ENCODE results near the gene MRPS34. TPM values are rescaled to one million over a fixed set of nuclear protein-coding genes. Genes with fewer than 3 reads are reported as not detected.

MRPS34 gene
- total RNA-seq (10 to 100 TPM; 42.4 to 46.7 TPM), polyA plus RNA-seq (100 to 1,000 TPM in 1 of 2 donors, 10 to 100 TPM in 1; 70.7 to 100 TPM)

DNA sequence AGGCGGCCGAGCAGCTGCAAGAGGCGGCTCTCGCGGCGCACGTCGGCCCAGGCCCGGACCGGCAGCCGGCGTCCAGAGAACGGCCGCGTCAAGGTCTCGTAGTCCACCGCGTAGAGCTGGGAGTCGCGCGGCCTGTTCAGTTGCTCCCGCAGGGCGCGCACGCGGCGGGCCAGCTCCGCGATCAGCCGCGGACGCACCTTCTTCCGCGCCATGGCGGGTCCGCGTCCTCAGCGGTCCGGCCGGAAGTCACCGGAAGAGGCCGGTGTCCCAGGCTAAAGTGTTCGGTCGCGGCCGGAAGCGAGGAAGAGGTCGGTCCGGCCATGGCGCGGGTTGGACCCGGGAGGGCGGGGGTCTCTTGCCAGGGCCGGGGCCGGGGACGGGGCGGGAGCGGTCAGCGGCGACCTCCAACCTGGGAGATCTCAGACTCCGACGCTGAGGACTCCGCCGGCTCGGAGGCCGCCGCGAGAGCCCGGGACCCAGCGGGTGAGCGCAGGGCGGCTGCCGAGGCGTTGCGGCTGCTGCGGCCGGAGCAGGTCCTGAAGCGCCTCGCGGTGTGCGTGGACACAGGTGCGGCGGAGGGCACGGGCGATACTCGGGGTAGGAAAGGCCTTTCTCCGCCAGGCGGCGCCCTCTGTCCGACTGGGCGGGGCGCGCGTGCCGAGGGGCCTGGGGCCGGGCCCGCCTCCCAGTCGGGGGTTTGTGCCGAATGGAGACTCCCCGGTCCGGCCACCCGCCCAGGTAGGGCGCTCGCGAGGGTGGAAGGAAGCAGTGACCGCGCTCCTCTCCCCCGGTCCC lies at the start of gene MRPS34:
MRPS34 (minus strand) TSS at position 227 of the 795 bp plus-strand sequence; CDS start at position 212, 15 bp downstream.
- Histone ChIP-seq H3K4me1 (ENCODE audit: control insufficient read depth in 4 of 4, insufficient read depth in 4 of 4, low read length in 3 of 4) (peaks cover 10 to 50% (median 29%) of the 10 kb centered on the region in 4 donors), H3K4me3 (ENCODE audit: low read depth in 1 of 3, low read length in 3 of 3) (peak within 1 kb of the TSS; percentile 73 to 93 (median 78)), H3K9ac (ENCODE audit: low read depth in 1 of 2, low read length in 2 of 2) (peak within 1 kb of the TSS; percentile 21 to 89), H3K9me3 (ENCODE audit: control insufficient read depth in 4 of 4, low read length in 3 of 4) (no peaks in the 10 kb centered on the region), H3K27ac (ENCODE audit: low read depth in 1 of 2, low read length in 2 of 2) (peak within 1 kb of the TSS; percentile 83 to 94), H3K36me3 (ENCODE audit: control insufficient read depth in 4 of 4, insufficient read depth in 3 of 4, low read depth in 1 of 4, low read length in 3 of 4) (peaks cover 0 to 20% (median 9%) of the 10 kb centered on the region in 4 donors), H3K27me3 (ENCODE audit: control insufficient read depth in 4 of 4, insufficient read depth in 4 of 4, low read length in 3 of 4) (no peaks in the 10 kb centered on the region)
- TF ChIP-seq, protein P1, sequence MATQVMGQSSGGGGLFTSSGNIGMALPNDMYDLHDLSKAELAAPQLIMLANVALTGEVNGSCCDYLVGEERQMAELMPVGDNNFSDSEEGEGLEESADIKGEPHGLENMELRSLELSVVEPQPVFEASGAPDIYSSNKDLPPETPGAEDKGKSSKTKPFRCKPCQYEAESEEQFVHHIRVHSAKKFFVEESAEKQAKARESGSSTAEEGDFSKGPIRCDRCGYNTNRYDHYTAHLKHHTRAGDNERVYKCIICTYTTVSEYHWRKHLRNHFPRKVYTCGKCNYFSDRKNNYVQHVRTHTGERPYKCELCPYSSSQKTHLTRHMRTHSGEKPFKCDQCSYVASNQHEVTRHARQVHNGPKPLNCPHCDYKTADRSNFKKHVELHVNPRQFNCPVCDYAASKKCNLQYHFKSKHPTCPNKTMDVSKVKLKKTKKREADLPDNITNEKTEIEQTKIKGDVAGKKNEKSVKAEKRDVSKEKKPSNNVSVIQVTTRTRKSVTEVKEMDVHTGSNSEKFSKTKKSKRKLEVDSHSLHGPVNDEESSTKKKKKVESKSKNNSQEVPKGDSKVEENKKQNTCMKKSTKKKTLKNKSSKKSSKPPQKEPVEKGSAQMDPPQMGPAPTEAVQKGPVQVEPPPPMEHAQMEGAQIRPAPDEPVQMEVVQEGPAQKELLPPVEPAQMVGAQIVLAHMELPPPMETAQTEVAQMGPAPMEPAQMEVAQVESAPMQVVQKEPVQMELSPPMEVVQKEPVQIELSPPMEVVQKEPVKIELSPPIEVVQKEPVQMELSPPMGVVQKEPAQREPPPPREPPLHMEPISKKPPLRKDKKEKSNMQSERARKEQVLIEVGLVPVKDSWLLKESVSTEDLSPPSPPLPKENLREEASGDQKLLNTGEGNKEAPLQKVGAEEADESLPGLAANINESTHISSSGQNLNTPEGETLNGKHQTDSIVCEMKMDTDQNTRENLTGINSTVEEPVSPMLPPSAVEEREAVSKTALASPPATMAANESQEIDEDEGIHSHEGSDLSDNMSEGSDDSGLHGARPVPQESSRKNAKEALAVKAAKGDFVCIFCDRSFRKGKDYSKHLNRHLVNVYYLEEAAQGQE (IDR thresholded peaks at IDR 0.05), result no peak
- TF ChIP-seq HNF4A (conservative IDR thresholded peaks at IDR 0.05), result no peak
- no peak for TF ChIP-seq HNF4G (IDR thresholded peaks at IDR 0.05)
- peak; percentile 89 to 95 for TF ChIP-seq GABPA (IDR thresholded peaks at IDR 0.05 in 1 of 2, conservative IDR thresholded peaks at IDR 0.05 in 1 of 2)
- peak; percentile 29 to 64 for TF ChIP-seq RAD21 (IDR thresholded peaks at IDR 0.05)
- TF ChIP-seq FOXA2 (IDR thresholded peaks at IDR 0.05), result no peak
- TF ChIP-seq FOXA1 (IDR thresholded peaks at IDR 0.05), result no peak
- no peak for TF ChIP-seq NR2F2 (IDR thresholded peaks at IDR 0.05)
- no peak for TF ChIP-seq RXRA (IDR thresholded peaks at IDR 0.05)
- peak; percentile 84 for TF ChIP-seq YY1 (IDR thresholded peaks at IDR 0.05)
- TF ChIP-seq JUND (IDR thresholded peaks at IDR 0.05), result no peak
- TF ChIP-seq EGR1 (IDR thresholded peaks at IDR 0.05; ENCODE audit: low read depth in 2 of 2), result no peak
- TF ChIP-seq, protein P2, sequence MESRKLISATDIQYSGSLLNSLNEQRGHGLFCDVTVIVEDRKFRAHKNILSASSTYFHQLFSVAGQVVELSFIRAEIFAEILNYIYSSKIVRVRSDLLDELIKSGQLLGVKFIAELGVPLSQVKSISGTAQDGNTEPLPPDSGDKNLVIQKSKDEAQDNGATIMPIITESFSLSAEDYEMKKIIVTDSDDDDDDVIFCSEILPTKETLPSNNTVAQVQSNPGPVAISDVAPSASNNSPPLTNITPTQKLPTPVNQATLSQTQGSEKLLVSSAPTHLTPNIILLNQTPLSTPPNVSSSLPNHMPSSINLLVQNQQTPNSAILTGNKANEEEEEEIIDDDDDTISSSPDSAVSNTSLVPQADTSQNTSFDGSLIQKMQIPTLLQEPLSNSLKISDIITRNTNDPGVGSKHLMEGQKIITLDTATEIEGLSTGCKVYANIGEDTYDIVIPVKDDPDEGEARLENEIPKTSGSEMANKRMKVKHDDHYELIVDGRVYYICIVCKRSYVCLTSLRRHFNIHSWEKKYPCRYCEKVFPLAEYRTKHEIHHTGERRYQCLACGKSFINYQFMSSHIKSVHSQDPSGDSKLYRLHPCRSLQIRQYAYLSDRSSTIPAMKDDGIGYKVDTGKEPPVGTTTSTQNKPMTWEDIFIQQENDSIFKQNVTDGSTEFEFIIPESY (IDR thresholded peaks at IDR 0.05), result no peak
- TF ChIP-seq, protein P3, sequence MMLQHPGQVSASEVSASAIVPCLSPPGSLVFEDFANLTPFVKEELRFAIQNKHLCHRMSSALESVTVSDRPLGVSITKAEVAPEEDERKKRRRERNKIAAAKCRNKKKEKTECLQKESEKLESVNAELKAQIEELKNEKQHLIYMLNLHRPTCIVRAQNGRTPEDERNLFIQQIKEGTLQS (IDR thresholded peaks at IDR 0.05), result no peak
- TF ChIP-seq SP1 (IDR thresholded peaks at IDR 0.05), result peak; percentile 11
- TF ChIP-seq, protein P4, sequence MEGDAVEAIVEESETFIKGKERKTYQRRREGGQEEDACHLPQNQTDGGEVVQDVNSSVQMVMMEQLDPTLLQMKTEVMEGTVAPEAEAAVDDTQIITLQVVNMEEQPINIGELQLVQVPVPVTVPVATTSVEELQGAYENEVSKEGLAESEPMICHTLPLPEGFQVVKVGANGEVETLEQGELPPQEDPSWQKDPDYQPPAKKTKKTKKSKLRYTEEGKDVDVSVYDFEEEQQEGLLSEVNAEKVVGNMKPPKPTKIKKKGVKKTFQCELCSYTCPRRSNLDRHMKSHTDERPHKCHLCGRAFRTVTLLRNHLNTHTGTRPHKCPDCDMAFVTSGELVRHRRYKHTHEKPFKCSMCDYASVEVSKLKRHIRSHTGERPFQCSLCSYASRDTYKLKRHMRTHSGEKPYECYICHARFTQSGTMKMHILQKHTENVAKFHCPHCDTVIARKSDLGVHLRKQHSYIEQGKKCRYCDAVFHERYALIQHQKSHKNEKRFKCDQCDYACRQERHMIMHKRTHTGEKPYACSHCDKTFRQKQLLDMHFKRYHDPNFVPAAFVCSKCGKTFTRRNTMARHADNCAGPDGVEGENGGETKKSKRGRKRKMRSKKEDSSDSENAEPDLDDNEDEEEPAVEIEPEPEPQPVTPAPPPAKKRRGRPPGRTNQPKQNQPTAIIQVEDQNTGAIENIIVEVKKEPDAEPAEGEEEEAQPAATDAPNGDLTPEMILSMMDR (IDR thresholded peaks at IDR 0.05; ENCODE audit: low read depth, low read length, missing input control), result peak; percentile 65
- WGBS, result under 1% methylated on average over 108 of the region's 108 CpGs
- DNase-seq (ENCODE audit: low spot score), result peak; percentile 86

All from liver (tissue), 9 donors.